ENCODE data around the gene ELF4.

DNA sequence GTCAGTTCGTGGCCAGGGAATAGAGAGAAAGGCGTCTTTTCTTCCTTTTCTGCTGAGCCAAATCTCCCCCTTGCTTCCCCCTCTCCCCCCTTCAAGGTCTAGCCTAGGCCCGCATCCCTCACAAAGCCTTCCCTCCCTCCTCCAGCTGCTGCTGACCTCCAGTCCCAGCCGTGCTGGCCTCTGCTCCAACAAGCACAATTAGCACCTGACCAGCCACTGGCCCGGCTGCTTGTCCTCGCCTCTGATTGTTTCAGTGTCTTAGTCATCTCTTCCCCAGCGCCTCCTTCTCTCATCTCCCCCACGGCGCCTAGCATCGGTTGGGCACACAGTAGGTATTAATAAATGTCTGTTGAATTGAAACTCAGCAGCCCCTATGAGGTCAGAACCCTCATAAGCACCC lies 4.2 kb downstream of the ELF4 start:
- TF ChIP-seq CTCF (IDR thresholded peaks at IDR 0.05) (no peak), POLR2A (IDR thresholded peaks at IDR 0.05) (no peak)

All from body of pancreas (tissue), 4 donors.